ENCODE results near the gene DIP2B. TPM values are rescaled to one million over a fixed set of nuclear protein-coding genes. Genes with fewer than 3 reads are reported as not detected.

The DIP2B gene
- total RNA-seq, 1 donor from 2014 or later = 21.1 TPM

DNA sequence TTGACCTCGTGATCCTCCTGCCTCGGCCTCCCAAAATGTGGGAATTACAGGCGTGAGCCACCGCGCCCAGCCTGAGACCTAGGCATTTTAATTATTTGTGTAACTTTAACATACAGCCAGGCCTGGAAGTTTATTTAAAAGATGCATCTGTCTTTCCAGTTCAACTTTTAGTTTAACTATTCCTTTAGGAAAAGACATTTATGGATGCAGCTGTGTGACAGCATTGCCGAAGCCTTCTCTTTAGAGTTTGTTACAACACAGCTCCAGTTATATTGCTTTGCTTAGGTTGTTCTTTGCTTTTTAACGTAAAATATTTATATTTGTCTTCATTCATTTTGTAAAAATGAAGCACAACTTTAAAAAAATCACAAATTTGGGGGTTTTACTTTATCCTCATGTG lies 67.0 kb downstream of the DIP2B start:
- no peaks in the 10 kb centered on the region for H3K27me3 ChIP-seq (ENCODE audit: control insufficient read depth, insufficient read depth, low read length)
- no peak for FAIRE-seq
- TF ChIP-seq, protein P1, sequence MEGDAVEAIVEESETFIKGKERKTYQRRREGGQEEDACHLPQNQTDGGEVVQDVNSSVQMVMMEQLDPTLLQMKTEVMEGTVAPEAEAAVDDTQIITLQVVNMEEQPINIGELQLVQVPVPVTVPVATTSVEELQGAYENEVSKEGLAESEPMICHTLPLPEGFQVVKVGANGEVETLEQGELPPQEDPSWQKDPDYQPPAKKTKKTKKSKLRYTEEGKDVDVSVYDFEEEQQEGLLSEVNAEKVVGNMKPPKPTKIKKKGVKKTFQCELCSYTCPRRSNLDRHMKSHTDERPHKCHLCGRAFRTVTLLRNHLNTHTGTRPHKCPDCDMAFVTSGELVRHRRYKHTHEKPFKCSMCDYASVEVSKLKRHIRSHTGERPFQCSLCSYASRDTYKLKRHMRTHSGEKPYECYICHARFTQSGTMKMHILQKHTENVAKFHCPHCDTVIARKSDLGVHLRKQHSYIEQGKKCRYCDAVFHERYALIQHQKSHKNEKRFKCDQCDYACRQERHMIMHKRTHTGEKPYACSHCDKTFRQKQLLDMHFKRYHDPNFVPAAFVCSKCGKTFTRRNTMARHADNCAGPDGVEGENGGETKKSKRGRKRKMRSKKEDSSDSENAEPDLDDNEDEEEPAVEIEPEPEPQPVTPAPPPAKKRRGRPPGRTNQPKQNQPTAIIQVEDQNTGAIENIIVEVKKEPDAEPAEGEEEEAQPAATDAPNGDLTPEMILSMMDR (IDR thresholded peaks at IDR 0.05; ENCODE audit: insufficient read depth, low read length, severe bottlenecking) = no peak
- no peak for DNase-seq (ENCODE audit: low read depth)
- no peak overlapping the region for H3K4me3 ChIP-seq (ENCODE audit: low read depth, low read length)
- no peaks in the 10 kb centered on the region for H3K36me3 ChIP-seq (ENCODE audit: control insufficient read depth, insufficient read depth, low read length)

DNA sequence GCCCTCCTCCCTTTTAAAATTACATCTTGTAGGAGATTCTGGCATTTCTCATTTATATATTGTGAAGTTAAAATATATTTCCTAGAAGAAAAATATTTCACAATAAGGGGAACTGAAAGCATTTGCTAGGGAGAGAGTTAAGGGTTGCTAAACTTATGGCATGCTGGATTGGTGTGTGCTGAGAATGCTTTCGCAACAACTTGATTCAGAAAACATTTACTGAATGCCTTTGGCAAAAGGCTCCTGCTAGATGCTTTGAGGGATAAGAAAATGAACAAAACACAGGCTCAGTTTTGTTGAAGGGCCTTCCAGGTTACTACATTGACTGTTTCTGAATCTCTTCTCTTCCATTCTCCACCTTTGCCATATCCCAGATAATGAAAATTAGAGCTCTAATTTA lies 67.5 kb downstream of the DIP2B start:
- no peak overlapping the region for H3K4me3 ChIP-seq (ENCODE audit: low read depth, low read length)
- H3K27me3 ChIP-seq (ENCODE audit: control insufficient read depth, insufficient read depth, low read length) = no peaks in the 10 kb centered on the region
- peak; percentile 76 for DNase-seq (ENCODE audit: low read depth)
- TF ChIP-seq, protein P1 (IDR thresholded peaks at IDR 0.05; ENCODE audit: insufficient read depth, low read length, severe bottlenecking) = no peak
- H3K36me3 ChIP-seq (ENCODE audit: control insufficient read depth, insufficient read depth, low read length) = no peaks in the 10 kb centered on the region
- FAIRE-seq = no peak

DNA sequence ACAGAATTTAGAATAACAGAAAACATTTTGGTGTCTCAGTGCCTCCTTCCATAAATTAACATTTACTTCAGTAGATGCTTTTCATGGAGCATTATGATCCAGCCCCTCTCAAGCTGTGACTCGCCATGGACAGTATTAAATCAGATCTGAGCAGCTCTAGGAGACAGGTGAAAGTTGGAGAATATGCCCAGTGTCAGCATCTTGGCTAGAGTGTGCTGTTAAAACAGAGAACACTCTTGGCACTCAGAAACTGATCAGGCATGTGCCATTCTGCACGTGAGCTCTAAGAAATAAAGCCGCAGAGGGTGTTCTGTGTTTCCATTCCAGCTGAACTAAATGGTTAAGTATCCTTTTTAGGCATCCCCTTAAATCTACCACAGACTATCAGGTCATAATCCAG lies 68.0 kb downstream of the DIP2B start:
- Histone ChIP-seq H3K36me3 (ENCODE audit: control insufficient read depth, insufficient read depth, low read length) (no peaks in the 10 kb centered on the region), H3K4me3 (ENCODE audit: low read depth, low read length) (no peak overlapping the region), H3K27me3 (ENCODE audit: control insufficient read depth, insufficient read depth, low read length) (no peaks in the 10 kb centered on the region)
- TF ChIP-seq, protein P1 (IDR thresholded peaks at IDR 0.05; ENCODE audit: insufficient read depth, low read length, severe bottlenecking) = no peak
- no peak for DNase-seq (ENCODE audit: low read depth)
- FAIRE-seq = no peak

DNA sequence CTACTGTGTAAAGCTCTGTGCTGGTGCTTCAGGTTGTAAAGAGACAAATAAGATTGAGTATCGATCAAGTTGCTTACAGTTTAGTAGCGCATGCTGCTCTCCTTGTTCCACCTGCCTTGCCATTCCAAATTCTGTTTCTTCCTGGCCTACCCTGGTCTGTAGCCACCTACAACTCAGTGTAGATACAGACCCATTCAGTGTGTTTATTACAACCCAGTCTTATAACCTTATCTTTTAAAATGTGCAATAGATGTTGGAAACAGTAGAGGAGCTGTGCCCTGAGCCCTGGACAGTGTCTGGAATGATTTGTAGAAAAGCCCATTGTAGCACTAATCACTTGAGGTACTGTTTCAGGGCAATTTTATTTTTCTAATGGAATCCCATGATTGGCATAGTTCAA lies 68.5 kb downstream of the DIP2B start:
- no peaks in the 10 kb centered on the region for H3K36me3 ChIP-seq (ENCODE audit: control insufficient read depth, insufficient read depth, low read length)
- TF ChIP-seq, protein P1 (IDR thresholded peaks at IDR 0.05; ENCODE audit: insufficient read depth, low read length, severe bottlenecking) = no peak
- DNase-seq (ENCODE audit: low read depth) = no peak
- no peak for FAIRE-seq
- H3K27me3 ChIP-seq (ENCODE audit: control insufficient read depth, insufficient read depth, low read length) = no peaks in the 10 kb centered on the region
- H3K4me3 ChIP-seq (ENCODE audit: low read depth, low read length) = no peak overlapping the region

DNA sequence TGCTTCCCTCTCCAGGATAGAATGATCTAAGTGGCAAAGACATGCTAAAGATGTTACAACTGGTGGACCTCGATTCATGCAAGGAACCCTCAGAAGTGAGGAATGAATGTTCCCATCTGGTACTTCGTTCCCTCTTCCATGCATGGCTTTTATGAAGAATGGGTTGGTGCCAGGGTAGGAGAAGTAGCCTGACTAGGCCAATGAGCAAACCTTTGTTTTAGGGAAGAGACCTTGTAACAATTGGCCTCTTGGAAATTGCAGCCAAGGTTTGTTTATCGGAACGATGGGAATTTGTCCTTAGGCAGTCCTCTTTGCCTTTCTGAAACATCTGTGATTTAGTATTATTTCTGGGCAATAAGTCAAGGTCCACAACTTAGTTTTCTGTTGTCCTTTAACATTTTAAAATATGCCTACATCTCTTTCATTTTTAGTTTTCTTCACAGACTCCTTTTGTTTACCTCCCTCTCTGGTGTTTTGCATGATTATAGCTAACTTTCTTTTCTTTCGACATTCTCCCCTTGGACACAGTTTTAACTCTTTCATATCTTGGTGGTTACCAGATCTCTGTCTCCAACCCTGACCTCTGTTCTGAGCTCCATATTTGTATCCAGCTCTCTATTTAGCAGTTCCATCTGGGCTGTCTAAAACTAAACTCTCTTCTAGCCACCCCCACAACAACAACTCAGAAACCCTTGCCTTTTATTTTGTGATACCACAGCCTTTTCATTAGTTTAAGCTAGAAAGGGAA lies 70.0 kb downstream of the DIP2B start:
- FAIRE-seq (no peak), DNase-seq (ENCODE audit: low read depth) (no peak)
- TF ChIP-seq, protein P1 (IDR thresholded peaks at IDR 0.05; ENCODE audit: insufficient read depth, low read length, severe bottlenecking) = no peak
- no peaks in the 10 kb centered on the region for H3K36me3 ChIP-seq (ENCODE audit: control insufficient read depth, insufficient read depth, low read length)
- H3K27me3 ChIP-seq (ENCODE audit: control insufficient read depth, insufficient read depth, low read length) = no peaks in the 10 kb centered on the region
- H3K4me3 ChIP-seq (ENCODE audit: low read depth, low read length) = no peak overlapping the region
